ENCODE measurements around the gene BCAS4.
"Not testable (repeated sequence)": the region's sequence is repeated elsewhere in the genome, so short reads cannot be mapped to it uniquely, and the experiment has no call there.

BCAS4 gene

DNA sequence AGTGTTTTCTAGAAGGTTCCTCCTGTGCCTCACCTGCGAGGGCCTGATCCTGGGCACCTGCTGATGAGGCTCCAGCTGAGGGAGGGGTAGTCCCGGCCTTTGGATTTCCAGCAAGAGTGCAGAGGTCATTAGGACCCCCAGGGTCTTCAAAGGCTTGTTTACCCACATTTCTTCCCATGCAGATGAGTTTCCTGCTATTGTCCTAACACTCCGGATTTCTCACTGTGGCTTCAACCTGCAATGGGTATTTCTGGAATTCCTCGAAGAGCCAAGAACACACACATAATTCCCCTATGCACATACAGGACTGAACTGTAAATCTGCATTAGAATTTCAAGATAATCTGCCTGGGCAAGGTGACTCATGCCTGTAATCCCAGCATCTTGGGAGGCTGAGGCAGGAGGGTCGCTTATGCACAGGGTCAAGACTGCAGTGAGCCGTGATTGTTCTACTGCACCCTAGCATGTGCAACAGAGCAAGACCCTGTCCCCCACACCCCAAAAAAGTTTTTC lies 82.4 kb downstream of the BCAS4 start:
- H3K4me3 ChIP-seq (ENCODE audit: low read depth, low read length), result no peak overlapping the region
- TF ChIP-seq, protein P1, sequence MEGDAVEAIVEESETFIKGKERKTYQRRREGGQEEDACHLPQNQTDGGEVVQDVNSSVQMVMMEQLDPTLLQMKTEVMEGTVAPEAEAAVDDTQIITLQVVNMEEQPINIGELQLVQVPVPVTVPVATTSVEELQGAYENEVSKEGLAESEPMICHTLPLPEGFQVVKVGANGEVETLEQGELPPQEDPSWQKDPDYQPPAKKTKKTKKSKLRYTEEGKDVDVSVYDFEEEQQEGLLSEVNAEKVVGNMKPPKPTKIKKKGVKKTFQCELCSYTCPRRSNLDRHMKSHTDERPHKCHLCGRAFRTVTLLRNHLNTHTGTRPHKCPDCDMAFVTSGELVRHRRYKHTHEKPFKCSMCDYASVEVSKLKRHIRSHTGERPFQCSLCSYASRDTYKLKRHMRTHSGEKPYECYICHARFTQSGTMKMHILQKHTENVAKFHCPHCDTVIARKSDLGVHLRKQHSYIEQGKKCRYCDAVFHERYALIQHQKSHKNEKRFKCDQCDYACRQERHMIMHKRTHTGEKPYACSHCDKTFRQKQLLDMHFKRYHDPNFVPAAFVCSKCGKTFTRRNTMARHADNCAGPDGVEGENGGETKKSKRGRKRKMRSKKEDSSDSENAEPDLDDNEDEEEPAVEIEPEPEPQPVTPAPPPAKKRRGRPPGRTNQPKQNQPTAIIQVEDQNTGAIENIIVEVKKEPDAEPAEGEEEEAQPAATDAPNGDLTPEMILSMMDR (IDR thresholded peaks at IDR 0.05; ENCODE audit: low read depth, low read length), result no peak

DNA sequence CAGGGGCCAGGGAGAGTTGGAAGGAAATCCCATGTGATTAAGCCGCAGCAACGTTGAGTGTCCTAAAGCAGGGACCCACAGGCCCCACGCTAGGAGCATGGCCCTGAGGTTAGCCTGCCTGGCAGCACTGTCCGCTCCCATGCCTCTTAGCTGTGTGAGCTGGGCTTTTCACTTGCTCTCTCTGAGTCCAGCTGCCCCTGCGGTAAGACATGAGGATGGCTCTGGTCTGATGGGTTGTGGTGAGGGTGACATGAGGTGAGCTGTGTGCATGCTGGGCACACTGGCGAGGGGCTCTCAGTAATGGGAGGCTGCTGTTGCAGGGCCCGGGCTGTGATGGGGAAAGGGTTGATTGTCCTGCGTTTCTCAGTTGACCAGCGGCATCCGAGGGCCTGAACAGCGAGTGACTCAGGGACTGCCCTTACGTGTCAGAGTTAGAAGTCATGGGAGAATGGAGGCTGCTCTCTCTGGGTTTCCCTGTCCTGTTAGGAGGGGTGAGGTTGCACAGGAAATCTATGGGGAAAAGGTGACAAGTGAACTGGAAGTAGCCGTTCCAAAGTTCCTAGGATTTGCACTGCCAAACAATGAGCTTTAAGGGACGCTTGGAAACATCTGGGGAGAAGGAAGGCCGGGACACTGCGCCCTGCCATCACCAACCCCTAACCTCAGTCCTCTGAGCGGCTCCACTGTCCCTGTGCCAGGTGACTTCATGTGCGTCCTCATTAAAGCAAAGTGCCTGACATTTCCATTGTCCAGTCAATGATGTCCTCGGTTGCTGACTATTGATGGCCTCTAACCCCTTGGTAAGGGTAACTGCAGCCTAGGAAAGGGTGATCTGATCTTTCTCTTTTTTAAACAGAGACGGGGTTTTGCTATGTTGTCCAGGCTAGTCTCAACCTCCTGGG lies 85.0 kb downstream of the BCAS4 start:
- TF ChIP-seq, protein P1 (IDR thresholded peaks at IDR 0.05; ENCODE audit: low read depth, low read length), result no peak
- no peak overlapping the region for H3K4me3 ChIP-seq (ENCODE audit: low read depth, low read length)

DNA sequence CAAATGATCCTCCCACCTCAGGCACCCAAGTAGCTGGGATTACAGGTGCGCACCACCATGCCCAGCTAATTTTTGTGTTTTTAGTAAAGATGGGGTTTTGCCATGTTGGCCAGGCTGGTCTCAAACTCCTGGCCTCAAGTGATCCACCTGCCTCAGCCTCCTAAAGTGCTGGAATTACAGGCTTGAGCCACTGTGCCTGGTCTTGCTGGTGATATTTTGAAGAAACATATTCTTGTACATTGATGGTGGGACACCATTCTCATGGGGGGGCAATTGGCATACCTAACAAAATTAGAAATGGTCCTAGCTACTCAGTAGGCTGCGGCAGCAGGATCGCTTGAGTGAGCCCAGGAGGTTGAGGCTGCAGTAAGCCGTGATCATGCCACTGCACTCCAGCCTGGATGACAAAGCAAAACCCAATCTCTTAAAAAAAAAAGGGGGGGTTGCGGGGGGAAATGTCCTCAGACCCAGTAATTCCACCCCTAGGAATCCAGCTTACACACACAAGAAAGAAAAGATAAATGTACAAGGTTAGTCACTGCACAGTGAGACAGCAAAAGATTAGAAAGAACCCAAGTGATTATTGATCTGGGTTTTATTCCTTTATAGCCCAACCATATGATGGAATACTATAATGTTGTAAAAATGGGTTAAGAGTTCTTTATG lies 87.0 kb downstream of the BCAS4 start:
- not testable (repeated sequence) for H3K4me3 ChIP-seq (ENCODE audit: low read depth, low read length)

DNA sequence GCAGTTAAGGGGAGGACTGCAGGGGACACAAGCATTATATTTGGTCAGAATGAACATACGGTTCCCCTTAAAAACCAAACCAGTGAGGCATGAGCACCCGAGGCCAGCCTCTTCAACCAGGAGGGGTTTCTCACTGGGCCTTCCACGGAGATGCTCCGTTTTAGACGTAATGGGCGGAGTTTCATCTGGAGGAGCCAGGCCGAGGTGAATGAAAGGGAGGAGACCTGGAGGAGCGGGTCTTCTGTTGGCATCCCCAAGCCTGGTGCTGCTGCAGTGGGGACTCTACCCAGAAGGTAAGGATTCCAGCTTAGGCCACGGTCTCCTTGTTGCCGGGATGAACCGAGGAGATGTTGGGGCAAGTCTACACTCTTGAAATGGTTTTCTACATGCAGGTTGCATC lies 89.0 kb downstream of the BCAS4 start:
- TF ChIP-seq, protein P1 (IDR thresholded peaks at IDR 0.05; ENCODE audit: low read depth, low read length), result no peak
- H3K4me3 ChIP-seq (ENCODE audit: low read depth, low read length), result no peak overlapping the region

DNA sequence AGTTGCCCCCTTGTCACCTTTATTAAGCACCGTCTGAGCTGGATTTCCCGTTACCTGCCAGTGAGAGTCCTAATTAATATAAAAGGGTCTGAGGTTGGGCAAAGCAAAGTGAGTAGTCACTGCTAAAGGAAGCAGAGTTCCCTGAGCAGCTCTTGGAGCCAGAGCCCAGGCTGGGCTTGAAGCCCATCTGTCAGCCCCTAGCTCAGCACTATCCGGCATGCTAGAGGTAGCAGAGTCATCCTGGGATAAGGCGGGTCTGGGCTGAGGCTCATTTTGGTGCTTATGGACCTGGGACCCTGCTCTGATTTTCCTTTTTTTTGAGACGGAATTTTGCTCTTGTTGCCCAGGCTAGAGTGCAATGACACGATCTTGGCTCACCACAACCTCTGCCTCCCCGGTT lies 90.2 kb downstream of the BCAS4 start:
- TF ChIP-seq, protein P1 (IDR thresholded peaks at IDR 0.05; ENCODE audit: low read depth, low read length), result no peak
- H3K4me3 ChIP-seq (ENCODE audit: low read depth, low read length), result no peak overlapping the region

DNA sequence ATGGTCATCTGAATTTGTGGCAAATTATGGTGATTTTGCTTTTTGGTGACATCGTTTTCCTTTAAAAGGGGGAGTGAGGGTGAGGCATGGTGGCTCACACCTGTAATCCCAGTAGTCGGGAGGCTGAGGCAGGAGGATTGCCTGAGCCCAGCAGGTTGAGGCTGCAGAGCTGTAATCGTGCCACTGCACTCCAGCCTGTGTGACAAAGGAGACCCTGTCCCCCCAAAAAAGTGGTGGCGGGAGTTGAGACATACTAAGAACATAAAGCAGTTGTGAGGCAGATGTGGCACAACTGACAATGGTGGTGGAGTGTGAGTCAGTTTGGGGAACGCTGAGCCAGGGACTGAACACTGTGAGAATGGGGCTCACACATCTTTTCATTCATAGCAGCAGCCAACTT lies 90.9 kb downstream of the BCAS4 start:
- H3K4me3 ChIP-seq (ENCODE audit: low read depth, low read length), result no peak overlapping the region
- TF ChIP-seq, protein P1 (IDR thresholded peaks at IDR 0.05; ENCODE audit: low read depth, low read length), result no peak

DNA sequence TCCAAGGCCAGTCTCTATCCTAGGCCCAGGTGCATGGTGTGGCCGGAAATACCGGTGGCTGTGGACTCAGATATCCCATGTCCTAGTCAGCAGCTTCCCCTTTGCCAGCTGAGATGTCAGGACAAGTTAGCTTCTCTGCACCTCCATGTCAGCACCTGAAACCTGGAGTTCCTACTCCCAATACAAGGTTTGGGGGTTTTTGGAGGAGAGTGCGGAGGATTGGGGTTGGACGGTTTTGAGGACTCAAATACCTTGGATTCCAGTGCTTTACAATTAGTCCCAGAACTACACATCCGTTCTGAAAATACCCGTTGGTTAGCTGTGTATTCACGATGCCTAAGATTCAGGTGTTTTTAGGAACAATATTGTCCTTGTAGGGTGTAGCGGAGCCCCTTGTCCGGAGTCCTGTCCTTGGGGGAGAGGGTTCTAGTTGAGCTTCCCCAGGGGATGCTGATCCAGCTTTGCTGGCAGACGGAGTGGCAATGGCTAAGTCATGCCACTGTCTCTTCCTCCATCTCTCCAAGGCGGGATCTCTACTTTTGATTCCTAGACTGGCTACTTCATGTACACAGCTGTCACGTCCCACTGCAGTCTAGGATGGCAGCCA lies 91.4 kb downstream of the BCAS4 start:
- TF ChIP-seq, protein P1 (IDR thresholded peaks at IDR 0.05; ENCODE audit: low read depth, low read length), result no peak

More for the DNA sequence above, 91.4 kb downstream of the BCAS4 start:
- H3K4me3 ChIP-seq (ENCODE audit: low read depth, low read length), result no peak overlapping the region
